ENCODE results near the gene CIROP. TPM values are rescaled to one million over a fixed set of nuclear protein-coding genes. Genes with fewer than 3 reads are reported as not detected.

The CIROP gene
- total RNA-seq, 1 donor from 2014 or later, result 0.19 TPM

DNA sequence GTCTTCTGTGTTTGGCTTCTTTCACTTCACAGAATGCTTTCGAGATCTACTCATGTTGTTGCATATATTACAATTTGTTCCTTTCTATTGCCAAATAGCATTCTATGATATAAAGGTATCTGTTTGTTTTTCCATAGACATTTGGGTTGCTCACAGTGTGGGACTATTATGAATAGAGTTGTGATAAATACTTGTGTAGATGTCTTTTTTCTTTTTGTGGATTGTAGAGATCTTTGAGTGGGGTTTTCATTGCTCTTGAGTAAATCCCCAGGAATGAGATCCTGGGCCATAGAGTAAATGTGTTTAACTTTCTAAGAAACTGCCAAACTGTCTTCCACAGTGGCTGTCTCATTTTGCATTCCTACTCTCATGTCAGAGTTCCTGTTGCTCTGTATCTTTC is 39.1 kb upstream of the CIROP start:
- Mint-ChIP-seq H3K36me3 (peaks cover 20% of the 10 kb centered on the region), H3K27ac (no peak overlapping the region)
- TF ChIP-seq, protein P1, sequence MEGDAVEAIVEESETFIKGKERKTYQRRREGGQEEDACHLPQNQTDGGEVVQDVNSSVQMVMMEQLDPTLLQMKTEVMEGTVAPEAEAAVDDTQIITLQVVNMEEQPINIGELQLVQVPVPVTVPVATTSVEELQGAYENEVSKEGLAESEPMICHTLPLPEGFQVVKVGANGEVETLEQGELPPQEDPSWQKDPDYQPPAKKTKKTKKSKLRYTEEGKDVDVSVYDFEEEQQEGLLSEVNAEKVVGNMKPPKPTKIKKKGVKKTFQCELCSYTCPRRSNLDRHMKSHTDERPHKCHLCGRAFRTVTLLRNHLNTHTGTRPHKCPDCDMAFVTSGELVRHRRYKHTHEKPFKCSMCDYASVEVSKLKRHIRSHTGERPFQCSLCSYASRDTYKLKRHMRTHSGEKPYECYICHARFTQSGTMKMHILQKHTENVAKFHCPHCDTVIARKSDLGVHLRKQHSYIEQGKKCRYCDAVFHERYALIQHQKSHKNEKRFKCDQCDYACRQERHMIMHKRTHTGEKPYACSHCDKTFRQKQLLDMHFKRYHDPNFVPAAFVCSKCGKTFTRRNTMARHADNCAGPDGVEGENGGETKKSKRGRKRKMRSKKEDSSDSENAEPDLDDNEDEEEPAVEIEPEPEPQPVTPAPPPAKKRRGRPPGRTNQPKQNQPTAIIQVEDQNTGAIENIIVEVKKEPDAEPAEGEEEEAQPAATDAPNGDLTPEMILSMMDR (conservative IDR thresholded peaks at IDR 0.05), result no peak

DNA sequence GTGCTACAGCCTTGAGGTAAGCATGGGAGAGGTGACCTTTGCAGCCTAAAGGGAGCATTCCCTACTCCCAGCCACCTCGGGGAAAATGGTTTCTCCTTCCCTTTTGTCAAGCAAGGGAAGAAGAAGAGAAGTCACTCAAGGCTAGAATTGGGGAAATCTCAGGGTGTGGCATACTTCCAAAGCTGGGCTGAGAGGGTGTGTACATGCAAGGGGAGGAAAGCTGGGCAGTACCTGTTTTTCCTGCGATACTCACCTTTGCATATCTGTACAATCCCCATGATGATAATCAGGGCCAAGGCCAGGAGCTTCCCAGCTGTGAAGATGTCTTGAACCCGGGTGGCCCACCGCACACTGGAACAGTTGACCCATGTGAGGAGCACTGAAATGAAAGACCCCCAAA is 38.0 kb upstream of the CIROP start:
- no peaks in the 10 kb centered on the region for H3K9me3 Mint-ChIP-seq
- H3K4me3 Mint-ChIP-seq, result no peak overlapping the region
- TF ChIP-seq, protein P1 (conservative IDR thresholded peaks at IDR 0.05), result no peak
- H3K36me3 Mint-ChIP-seq, result peaks cover 16% of the 10 kb centered on the region
- DNase-seq (ENCODE audit: extremely low spot score, unreplicated experiment), result no peak
- H3K4me1 Mint-ChIP-seq (ENCODE audit: unreplicated experiment), result peaks cover 12% of the 10 kb centered on the region
- H3K27ac Mint-ChIP-seq, result no peak overlapping the region
- no peaks in the 10 kb centered on the region for H3K27me3 Mint-ChIP-seq

More for the DNA sequence above, 39.1 kb upstream of the CIROP start:
- DNase-seq (ENCODE audit: extremely low spot score, unreplicated experiment), result no peak
- Mint-ChIP-seq H3K27me3 (no peaks in the 10 kb centered on the region), H3K4me3 (no peak overlapping the region), H3K9me3 (no peaks in the 10 kb centered on the region), H3K4me1 (ENCODE audit: unreplicated experiment) (peaks cover 12% of the 10 kb centered on the region)

DNA sequence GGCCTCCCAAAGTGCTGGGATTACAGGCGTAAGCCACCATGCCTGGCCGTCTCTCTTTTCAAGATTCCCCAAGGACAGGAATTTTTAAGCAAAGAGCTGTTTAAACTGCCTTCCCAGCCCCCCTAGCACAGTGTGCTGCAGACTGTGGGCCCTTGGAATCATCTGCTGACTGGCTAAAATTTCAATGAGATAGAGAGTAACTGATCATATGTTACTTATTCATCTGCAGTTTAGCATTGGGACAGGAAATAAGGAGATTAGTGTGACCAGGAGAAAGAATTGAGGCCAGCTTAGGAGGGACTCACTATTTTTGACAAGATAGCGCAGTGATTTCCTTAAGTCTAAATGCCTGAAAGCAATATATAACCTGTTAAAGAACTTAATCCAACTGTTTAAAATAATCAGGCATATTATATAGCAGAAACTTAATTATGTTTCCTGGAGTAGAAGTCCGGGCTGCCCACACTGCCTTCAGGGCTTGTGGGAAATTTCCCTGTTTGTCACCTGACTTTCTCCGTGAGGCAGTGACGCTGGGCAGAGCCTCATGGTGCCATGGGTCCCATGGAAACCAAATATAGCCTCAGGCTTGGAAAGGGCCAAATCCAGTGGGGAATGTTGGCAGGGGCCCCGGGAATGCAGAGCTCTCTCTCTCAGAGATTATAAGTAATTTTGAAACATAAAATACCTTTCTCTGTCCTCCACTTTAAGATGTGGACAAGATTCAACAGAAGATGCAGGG is 37.1 kb upstream of the CIROP start:
- no peak for DNase-seq (ENCODE audit: extremely low spot score, unreplicated experiment)
- TF ChIP-seq, protein P1 (conservative IDR thresholded peaks at IDR 0.05), result no peak
- Mint-ChIP-seq H3K9me3 (no peaks in the 10 kb centered on the region), H3K27me3 (no peaks in the 10 kb centered on the region), H3K4me1 (ENCODE audit: unreplicated experiment) (peaks cover 12% of the 10 kb centered on the region), H3K36me3 (peaks cover 7% of the 10 kb centered on the region), H3K27ac (no peak overlapping the region), H3K4me3 (no peak overlapping the region)

DNA sequence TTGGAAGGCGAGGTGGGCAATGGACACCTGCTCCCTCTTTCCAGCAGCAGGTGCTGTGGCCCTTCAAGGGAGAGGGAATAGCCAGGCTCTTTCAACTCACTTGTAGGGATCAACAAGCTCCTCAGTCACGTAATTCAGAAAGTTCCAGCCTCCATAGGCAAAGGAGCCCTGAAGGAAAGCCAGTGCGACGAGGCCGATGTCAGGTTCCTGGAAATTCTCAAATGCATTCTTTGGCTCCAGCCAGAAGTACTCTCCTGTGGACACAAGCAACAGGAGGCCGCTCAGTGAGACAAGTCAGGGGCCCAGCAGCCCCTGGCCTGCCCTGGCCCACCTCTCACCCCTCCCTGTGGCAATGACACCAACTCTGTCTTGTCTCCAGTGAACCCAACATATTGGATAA is 35.6 kb upstream of the CIROP start:
- no peaks in the 10 kb centered on the region for H3K9me3 Mint-ChIP-seq
- peaks cover 7% of the 10 kb centered on the region for H3K36me3 Mint-ChIP-seq
- H3K4me3 Mint-ChIP-seq, result no peak overlapping the region
- no peak overlapping the region for H3K27ac Mint-ChIP-seq
- peaks cover 6% of the 10 kb centered on the region for H3K4me1 Mint-ChIP-seq (ENCODE audit: unreplicated experiment)
- TF ChIP-seq, protein P1 (conservative IDR thresholded peaks at IDR 0.05), result no peak
- no peak for DNase-seq (ENCODE audit: extremely low spot score, unreplicated experiment)
- H3K27me3 Mint-ChIP-seq, result no peaks in the 10 kb centered on the region

DNA sequence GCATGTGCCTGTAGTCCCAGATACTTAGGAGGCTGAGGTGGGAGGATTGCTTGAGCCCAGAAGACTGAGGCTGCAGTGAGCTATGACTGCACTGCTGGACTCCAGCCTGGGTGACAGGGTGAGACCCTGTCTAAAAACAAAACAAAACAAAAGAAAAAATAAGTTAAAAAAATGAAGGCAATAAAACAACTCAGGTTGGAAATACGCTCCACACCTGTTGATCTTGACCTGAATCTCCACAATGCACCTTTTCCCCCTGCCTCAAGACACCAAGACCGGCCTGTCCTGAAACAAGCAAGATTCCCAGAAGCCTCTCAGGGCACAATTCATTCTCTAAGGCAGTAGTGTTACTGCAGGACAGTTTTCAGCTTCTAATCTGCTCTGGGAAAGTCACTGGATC is 35.1 kb upstream of the CIROP start:
- TF ChIP-seq, protein P1 (conservative IDR thresholded peaks at IDR 0.05), result no peak
- H3K9me3 Mint-ChIP-seq, result no peaks in the 10 kb centered on the region
- H3K27me3 Mint-ChIP-seq, result no peaks in the 10 kb centered on the region
- H3K36me3 Mint-ChIP-seq, result peaks cover 7% of the 10 kb centered on the region
- no peak for DNase-seq (ENCODE audit: extremely low spot score, unreplicated experiment)
- no peak overlapping the region for H3K27ac Mint-ChIP-seq
- H3K4me1 Mint-ChIP-seq (ENCODE audit: unreplicated experiment), result peaks cover 6% of the 10 kb centered on the region
- H3K4me3 Mint-ChIP-seq, result no peak overlapping the region
